ENCODE measurements around the gene SPRY1. TPM values are rescaled to one million over a fixed set of nuclear protein-coding genes. Genes with fewer than 3 reads are reported as not detected.
A peak's percentile ranks its signal among the peaks of the same experiment; 100 is the strongest.

SPRY1 gene
- total RNA-seq, 3 donors from 2014 or later = 26.5 to 46.4 (median 27.2) TPM

GRCh38 chr4:123393721-123394120 lies 2.9 kb upstream of the SPRY1 start:
- no peak for TF ChIP-seq CTCF (IDR thresholded peaks at IDR 0.05)
- Histone ChIP-seq H3K4me3 (no peak overlapping the region), H3K4me1 (ENCODE audit: low read depth) (no peaks in the 10 kb centered on the region), H3K9me3 (no peaks in the 10 kb centered on the region), H3K36me3 (ENCODE audit: low read depth) (no peaks in the 10 kb centered on the region)
- intact Hi-C loops (cut with DNase I, micrococcal nuclease) = loop anchor here in 1 of 2 donors (10.0 kb wide), 1 partner anchor 261 kb away; no protein-coding TSS in a partner anchor
- no peak for DNase-seq
- ATAC-seq = no peak

DNA sequence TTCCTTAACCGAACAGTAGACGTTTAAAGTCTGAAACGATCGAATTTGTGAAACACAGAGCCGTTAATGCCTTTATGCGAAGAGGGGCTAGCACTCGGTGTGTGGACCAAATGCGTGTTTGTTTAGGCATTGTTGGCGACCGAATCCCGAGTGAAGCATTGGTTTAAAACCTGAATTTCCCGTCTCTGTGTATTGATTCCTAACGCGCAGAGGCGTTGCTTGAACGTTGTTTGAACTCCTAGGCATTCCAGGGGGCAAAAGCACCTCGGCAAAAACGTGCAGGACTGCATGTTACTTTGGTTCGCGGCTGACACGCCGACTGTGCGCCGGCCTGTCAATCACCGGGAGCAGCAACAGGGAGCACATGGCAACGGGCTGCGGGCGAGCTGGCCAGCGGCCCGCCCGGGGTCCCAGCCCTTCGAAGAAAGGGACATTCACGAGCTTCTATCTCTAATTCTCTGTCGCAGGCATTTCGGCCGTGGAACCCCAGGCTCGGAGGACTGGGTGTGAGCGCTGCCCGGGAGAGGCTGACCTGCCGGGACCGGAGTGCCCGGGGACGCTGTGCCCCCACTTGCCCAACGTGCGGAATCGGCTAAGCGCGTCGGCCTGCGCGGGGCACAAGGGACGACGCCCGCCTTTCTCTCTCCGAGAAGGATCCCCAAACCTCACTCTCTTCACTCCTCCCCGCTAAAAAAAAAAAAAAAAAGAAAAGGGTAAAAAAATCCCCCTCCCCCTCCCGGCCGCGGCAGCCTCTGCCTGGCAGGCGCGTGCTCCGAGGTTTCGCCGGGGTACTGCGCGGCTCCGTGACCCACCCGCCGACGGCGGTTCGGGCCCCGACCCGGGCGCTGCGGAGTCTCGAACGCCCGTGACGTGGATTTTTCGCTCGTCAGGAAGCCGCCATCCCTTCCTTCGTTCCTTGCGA lies 810 bp downstream of the SPRY1 start:
- no peaks in the 10 kb centered on the region for H3K9me3 ChIP-seq
- no peaks in the 10 kb centered on the region for H3K36me3 ChIP-seq (ENCODE audit: low read depth)
- intact Hi-C loops (cut with DNase I, micrococcal nuclease) = loop anchor here in 1 of 2 donors (5.0 to 10.0 kb wide), 2 partner anchors 205 to 257 kb away; no protein-coding TSS in a partner anchor

DNA sequence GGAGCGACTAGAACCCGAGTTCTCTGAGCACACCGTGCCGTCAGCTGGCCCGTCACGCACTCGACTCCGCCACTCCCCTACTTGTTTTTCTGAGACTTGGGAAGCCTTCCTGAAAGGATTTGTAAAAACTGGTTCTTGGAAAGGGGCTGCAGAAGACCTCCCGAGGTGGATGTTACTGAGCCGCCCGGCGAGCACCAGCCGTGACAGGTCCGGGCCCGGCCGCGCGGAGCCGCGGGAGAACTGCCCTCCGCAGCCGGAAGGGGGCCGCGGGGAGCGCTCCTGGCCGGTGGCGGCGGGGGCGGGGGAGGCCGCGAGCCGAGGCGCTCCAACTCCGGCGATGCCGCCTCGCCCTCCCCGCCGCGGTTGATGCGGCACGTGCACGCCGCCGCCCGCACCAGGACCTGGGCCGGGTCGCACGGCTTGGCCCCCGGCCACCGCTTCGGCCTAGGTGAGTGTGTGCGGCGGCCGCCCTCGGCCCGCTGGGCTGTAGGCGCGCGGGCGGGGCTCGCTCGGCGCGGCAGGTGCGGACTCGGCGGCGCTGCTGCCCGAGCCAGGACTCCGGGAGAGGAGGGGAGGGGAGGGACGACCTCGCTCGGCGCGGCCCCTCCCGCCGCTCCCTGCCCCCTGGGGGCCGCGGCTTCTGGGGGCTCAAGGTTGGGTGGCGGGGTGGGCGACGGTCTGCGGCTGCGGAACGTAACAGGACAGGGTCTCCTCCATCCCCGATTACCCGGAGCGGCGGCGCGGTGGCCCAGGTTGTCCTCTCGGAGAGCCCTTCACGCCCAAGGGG lies 1.7 kb downstream of the SPRY1 start:
- H3K9me3 ChIP-seq = no peaks in the 10 kb centered on the region
- no peaks in the 10 kb centered on the region for H3K36me3 ChIP-seq (ENCODE audit: low read depth)
- H3K4me3 ChIP-seq = peak overlapping the region; percentile 64
- intact Hi-C loops (cut with DNase I, micrococcal nuclease) = loop anchor here in 1 of 2 donors (5.0 to 10.0 kb wide), 2 partner anchors 204 to 257 kb away; no protein-coding TSS in a partner anchor
- DNase-seq (peak; percentile 79 to 90 (median 83)), ATAC-seq (peak; percentile 80)
- TF ChIP-seq CTCF (IDR thresholded peaks at IDR 0.05) = peak; percentile 68
- H3K4me1 ChIP-seq (ENCODE audit: low read depth) = no peaks in the 10 kb centered on the region

More for the DNA sequence above, 810 bp downstream of the SPRY1 start:
- peak; percentile 68 to 78 (median 74) for DNase-seq
- TF ChIP-seq CTCF (IDR thresholded peaks at IDR 0.05) = no peak
- Histone ChIP-seq H3K4me1 (ENCODE audit: low read depth) (no peaks in the 10 kb centered on the region), H3K4me3 (peak overlapping the region; percentile 64)
- ATAC-seq = peak; percentile 37

DNA sequence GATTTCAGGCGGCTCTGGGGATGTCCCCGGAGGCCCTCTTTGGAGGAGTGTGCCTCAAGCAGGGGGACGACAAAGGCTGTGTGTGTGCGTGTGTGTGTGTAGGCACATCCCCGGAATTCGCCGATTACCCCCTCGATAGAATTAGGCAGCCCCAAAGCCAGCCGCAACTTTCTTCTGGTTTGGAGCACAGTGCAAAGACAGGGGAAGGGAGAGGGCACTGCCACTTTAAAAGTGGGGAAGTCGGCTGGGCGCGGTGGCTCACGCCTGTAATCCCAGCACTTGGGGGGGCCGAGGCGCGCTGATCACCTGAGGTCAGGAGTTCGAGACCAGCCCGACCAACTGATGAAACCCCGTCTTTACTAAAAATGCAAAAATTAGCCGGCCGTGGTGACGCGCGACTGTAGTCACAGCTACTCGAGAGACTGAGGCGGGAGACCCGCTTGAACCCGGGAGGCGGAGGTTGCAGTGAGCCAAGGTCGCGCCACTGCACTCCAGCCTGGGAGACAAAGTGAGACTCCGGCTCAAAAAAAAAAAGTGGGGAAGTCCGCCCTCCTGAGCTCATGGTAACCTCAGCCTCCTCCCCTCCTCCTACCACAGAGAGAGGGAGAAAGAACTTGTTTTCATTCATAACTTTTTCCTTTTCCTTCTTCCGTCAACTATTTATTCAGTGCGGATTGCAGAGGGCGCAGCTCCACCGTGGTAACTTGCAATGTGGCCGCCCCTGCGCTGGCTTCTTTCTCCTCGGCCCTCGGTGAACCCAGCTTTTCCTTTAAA lies 2.4 kb downstream of the SPRY1 start:
- intact Hi-C loops (cut with DNase I, micrococcal nuclease) = loop anchor here in 1 of 2 donors (5.0 to 10.0 kb wide), 2 partner anchors 203 to 256 kb away; no protein-coding TSS in a partner anchor
- no peaks in the 10 kb centered on the region for H3K4me1 ChIP-seq (ENCODE audit: low read depth)
- H3K9me3 ChIP-seq = no peaks in the 10 kb centered on the region
- TF ChIP-seq CTCF (IDR thresholded peaks at IDR 0.05) = no peak
- peak; percentile 58 for ATAC-seq
- peak overlapping the region; percentile 64 for H3K4me3 ChIP-seq
- peak; percentile 77 to 80 (median 78) for DNase-seq
- H3K36me3 ChIP-seq (ENCODE audit: low read depth) = no peaks in the 10 kb centered on the region

Data from mucosa of descending colon (tissue), 3 donors.